GM12878 (cell line): ENCODE measurements around the gene TMEM47. TPM values are rescaled to one million over a fixed set of nuclear protein-coding genes. Genes with fewer than 3 reads are reported as not detected.

ENCODE experiments used
- ATAC-seq: fragments of 200-7000 bp; cut with Tn5 transposase; 3 replicates; pipeline ENCODE4 v1.9.1; 2020; ENCODE audit warnings: mild to moderate bottlenecking, moderate library complexity
- BruUV-seq: library from RNA; stranded (reverse); fragments of 400-500 nt; replicated peaks from 2 replicates; lab custom pipeline; 2021; lab: Mats Ljungman, UMichigan
- CTCF ChIA-PET: fragments of 300-600 bp; sonication (Branson Sonifier 250); formaldehyde crosslinking; extraction: SDS; loops from one replicate; lab custom pipeline; 2021; ENCODE audit warnings: inconsistent platforms; lab: Yijun Ruan, JAX
- POLR2A ChIA-PET: fragments of 350-600 bp; formaldehyde crosslinking; extraction: SDS; loops from one replicate; lab custom pipeline; 2021; ENCODE audit warnings: inconsistent platforms; lab: Charles Lee
- RAD21 ChIA-PET: fragments of 300-600 bp; sonication (Branson Sonifier 250); formaldehyde crosslinking; loops from one replicate; lab custom pipeline; 2023; ENCODE audit warnings: antibody characterized with exemption; ENCODE audit not compliant: unreplicated experiment; lab: Charles Lee
- SMC1A ChIA-PET: fragments of 300-600 bp; sonication (Branson Sonifier 250); formaldehyde crosslinking; loops from one replicate; lab custom pipeline; 2023; ENCODE audit not compliant: unreplicated experiment, uncharacterized antibody; lab: Charles Lee
- DNase-seq: peaks from one replicate; pipeline ENCODE4 v3.0.0-alpha.2; 2011; ENCODE audit warnings: low read depth, low spot score
- FAIRE-seq: peaks from 3 replicates; lab custom pipeline; 2011; peaks lifted over from hg19 to GRCh38; lab: Jason Lieb, UNC
- H2AFZ ChIP-seq: 2 replicates; pipeline ENCODE4 v1.6.0; 2011; ENCODE audit warnings: low read depth, low read length, control low read depth; ENCODE audit not compliant: control insufficient read depth
- H3K27ac ChIP-seq: 2 replicates; pipeline ENCODE4 v1.5.1; 2011; ENCODE audit warnings: control low read depth; ENCODE audit not compliant: control insufficient read depth, insufficient read depth
- H3K27me3 ChIP-seq, 2 experiments: replicated peaks in 1 of 2; 2 replicates each; pipeline versions ENCODE4 v1.6.0 to v1.6.1; 2011; ENCODE audit warnings: low read length in 1 of 2; ENCODE audit not compliant: control insufficient read depth in 2 of 2, insufficient read depth in 2 of 2
- H3K36me3 ChIP-seq, 2 experiments: 2 replicates each; pipeline ENCODE4 v1.5.1; 2011; ENCODE audit warnings: low read length in 1 of 2; ENCODE audit not compliant: control insufficient read depth in 2 of 2, insufficient read depth in 2 of 2
- H3K4me1 ChIP-seq: 2 replicates; pipeline ENCODE4 v1.6.1; 2011; ENCODE audit warnings: mild to moderate bottlenecking, low read length, moderate library complexity, mixed read lengths; ENCODE audit not compliant: control insufficient read depth, insufficient read depth
- H3K4me2 ChIP-seq: 2 replicates; pipeline ENCODE4 v1.6.0; 2011; ENCODE audit warnings: control low read depth; ENCODE audit not compliant: control insufficient read depth, insufficient read depth
- H3K4me3 ChIP-seq: fragments of 200-600 bp; sonication (generic); 2 replicates; pipeline ENCODE4 v1.5.1; 2016
- H3K79me2 ChIP-seq: 2 replicates; pipeline ENCODE4 v1.6.0; 2011; ENCODE audit warnings: low read length; ENCODE audit not compliant: control insufficient read depth, insufficient read depth
- H3K9ac ChIP-seq: 2 replicates; pipeline ENCODE4 v1.8.0; 2011; ENCODE audit warnings: low read length, control low read depth, mixed read lengths; ENCODE audit not compliant: control insufficient read depth, insufficient read depth
- H3K9me3 ChIP-seq: replicated peaks from 3 replicates; pipeline ENCODE4 v1.5.1; 2011; ENCODE audit warnings: mild to moderate bottlenecking, low read length; ENCODE audit not compliant: control insufficient read depth, insufficient read depth
- H4K20me1 ChIP-seq: 2 replicates; pipeline ENCODE4 v1.6.0; 2011; ENCODE audit not compliant: control insufficient read depth, insufficient read depth
- ATF7 ChIP-seq: fragments of 450-650 bp; IDR thresholded peaks from 2 replicates; pipeline ENCODE4 v1.6.1; 2016; ENCODE audit warnings: low read depth, mild to moderate bottlenecking
- BCL3 ChIP-seq: IDR thresholded peaks from 2 replicates; pipeline ENCODE4 v1.6.1; 2011; ENCODE audit warnings: borderline replicate concordance, low read depth, mild to moderate bottlenecking, moderate library complexity, low read length; ENCODE audit not compliant: insufficient read depth, poor library complexity, severe bottlenecking
- CEBPZ ChIP-seq: fragments of 150-350 bp; IDR thresholded peaks from 2 replicates; pipeline ENCODE4 v1.6.1; 2016; ENCODE audit warnings: low read depth, low read length
- CTCF ChIP-seq, 3 experiments: IDR thresholded peaks in 2 of 3; conservative IDR thresholded peaks in 1 of 3; 2 replicates each; pipeline ENCODE4 v1.5.1; 2011; ENCODE audit warnings: low read depth in 3 of 3, low read length in 3 of 3, mild to moderate bottlenecking in 3 of 3, control low read depth in 2 of 3, moderate library complexity in 2 of 3, inconsistent platforms in 1 of 3, mixed read lengths in 1 of 3; ENCODE audit not compliant: control insufficient read depth in 2 of 3, insufficient read depth in 1 of 3; ENCODE audit errors: extremely low read depth in 1 of 3
- EZH2 ChIP-seq: IDR thresholded peaks from 2 replicates; pipeline ENCODE4 v1.6.1; 2012; ENCODE audit warnings: low read depth, mild to moderate bottlenecking, control low read depth, inconsistent platforms, low read length, borderline replicate concordance; ENCODE audit not compliant: control insufficient read depth
- HDAC2 ChIP-seq: fragments of 200-600 bp; sonication (generic); IDR thresholded peaks from 2 replicates; pipeline ENCODE4 v1.6.1; 2017
- JUND ChIP-seq: IDR thresholded peaks from 2 replicates; pipeline ENCODE4 v1.6.1; 2012; ENCODE audit warnings: low read depth, mild to moderate bottlenecking, low read length, improper control_type of control experiment, moderate library complexity
- NFYB ChIP-seq: IDR thresholded peaks from 2 replicates; pipeline ENCODE4 v1.6.1; 2011; ENCODE audit warnings: low read depth, mild to moderate bottlenecking, low read length, improper control_type of control experiment, moderate library complexity; ENCODE audit not compliant: insufficient read depth
- PBX3 ChIP-seq: IDR thresholded peaks from 2 replicates; pipeline ENCODE4 v1.6.1; 2011; ENCODE audit warnings: mild to moderate bottlenecking, low read depth, low read length, moderate library complexity; ENCODE audit not compliant: insufficient replicate concordance
- POLR2A ChIP-seq: IDR thresholded peaks from 2 replicates; pipeline ENCODE4 v1.6.1; 2011; ENCODE audit warnings: low read depth, mild to moderate bottlenecking, low read length
- RCOR1 ChIP-seq: conservative IDR thresholded peaks from 2 replicates; pipeline ENCODE4 v1.6.1; 2012; ENCODE audit warnings: low read depth, low read length, improper control_type of control experiment
- ZBTB11 ChIP-seq: fragments of 450-650 bp; formaldehyde crosslinking; IDR thresholded peaks from 2 replicates; pipeline ENCODE4 v1.5.0; 2022; ENCODE audit warnings: mild to moderate bottlenecking, missing genetic modification characterization
- ZSCAN29 ChIP-seq: fragments of 450-650 bp; IDR thresholded peaks from 2 replicates; pipeline ENCODE4 v1.6.1; 2017; ENCODE audit warnings: mild to moderate bottlenecking, moderate library complexity
- WGBS: methylation state at CpG from one replicate; pipeline ENCODE4 v1.1.6; 2016; ENCODE audit warnings: low lambda C conversion rate; ENCODE audit not compliant: insufficient replicate concordance, insufficient coverage; ENCODE audit errors: missing lambda C conversion rate; 5-methylcytosine and 5-hydroxymethylcytosine counted together
- in situ Hi-C: fragments of 300-500 bp; cut with MboI; formaldehyde crosslinking; loops from 9 replicates; pipeline ENCODE4 v1.14.3; 2018; ENCODE audit warnings: mixed read lengths
- intact Hi-C: fragments of 100-400 bp; cut with micrococcal nuclease; formaldehyde crosslinking; loops from one replicate; pipeline ENCODE4 v1.14.2; 2022; ENCODE audit not compliant: unreplicated experiment
- polyA plus RNA-seq, 11 experiments: library from polyadenylated mRNA; depleted of rRNA in 4 of 11; unstranded in 6 of 11; stranded (reverse) in 5 of 11; fragments of >200 nt; fragmentation: Nextera tagmentation in 4 of 11; fragmentation: Illumina TruSeq in 1 of 11; extraction: Ambion mirVana in 4 of 11; extraction: Trizol in 1 of 11; gene quantifications; 1 replicate in 1 of 11; 2 replicates in 10 of 11; pipeline versions ENCODE4 v1.2.1 to v1.2.3, GENCODE V29; 2011 to 2016; ENCODE audit warnings: inconsistent platforms in 2 of 11, missing spikeins in 2 of 11, low read depth in 1 of 11
- total RNA-seq, 4 experiments: library from RNA; depleted of rRNA in 3 of 4; stranded (reverse); fragments of >200 nt in 3 of 4; fragmentation: Illumina TruSeq in 1 of 4; extraction: Trizol in 1 of 4; gene quantifications; 2 replicates each; pipeline versions ENCODE4 v1.2.1 to v1.2.3, GENCODE V29; 2013 to 2021

TMEM47 gene
- total and polyA plus RNA-seq, 10 of the 15 experiments (the other 5 are each of a cell fraction or from before 2014, with no cell fraction given), result 0.04 to 0.10 (median 0.09) TPM; not detected in 7

GRCh38 chrX:34586936-34587335, 70.1 kb downstream of the TMEM47 start:
- ChIA-PET POLR2A (no interaction called here), RAD21 (no interaction called here), SMC1A (interaction anchor here (1.1 kb wide), 1 partner anchor 14 kb away, joined by 3 read pairs; no protein-coding TSS in a partner anchor), CTCF (no interaction called here)
- ATAC-seq, result no peak
- FAIRE-seq, result no peak
- in situ Hi-C loops (no loop called here), intact Hi-C loops (no loop called here)
- no peak overlapping the region for H3K4me3 ChIP-seq
- no peaks in the 10 kb centered on the region for H3K4me1 ChIP-seq
- H3K27me3 ChIP-seq, result no peaks in the 10 kb centered on the region
- H4K20me1 ChIP-seq, result no peaks in the 10 kb centered on the region
- BruUV-seq, result no TSS peak
- WGBS, result 26% methylated on average over 3 of the region's 3 CpGs
- no peaks in the 10 kb centered on the region for H3K9me3 ChIP-seq
- no peak overlapping the region for H3K9ac ChIP-seq
- no peak overlapping the region for H3K27ac ChIP-seq
- no peak overlapping the region for H2AFZ ChIP-seq
- no peaks in the 10 kb centered on the region for H3K79me2 ChIP-seq
- no peaks in the 10 kb centered on the region for H3K36me3 ChIP-seq
- no peak overlapping the region for H3K4me2 ChIP-seq
- DNase-seq, result no peak
- TF ChIP-seq PBX3, result no peak
- TF ChIP-seq HDAC2, result no peak
- no peak for TF ChIP-seq ZSCAN29
- no peak for TF ChIP-seq NFYB
- TF ChIP-seq ZBTB11 (CRISPR knock-in tag), result no peak
- TF ChIP-seq RCOR1, result no peak
- TF ChIP-seq ATF7, result no peak
- no peak for TF ChIP-seq EZH2
- TF ChIP-seq POLR2A, result no peak
- no peak for TF ChIP-seq BCL3
- no peak for TF ChIP-seq CTCF (IDR thresholded peaks at IDR 0.05 in 2 of 3, conservative IDR thresholded peaks at IDR 0.05 in 1 of 3; ENCODE audit: control insufficient read depth in 2 of 3, extremely low read depth in 1 of 3, insufficient read depth in 1 of 3, low read depth in 3 of 3, low read length in 3 of 3)
- no peak for TF ChIP-seq JUND
- no peak for TF ChIP-seq CEBPZ
